ENCODE measurements around the gene NKTR.

NKTR gene

DNA sequence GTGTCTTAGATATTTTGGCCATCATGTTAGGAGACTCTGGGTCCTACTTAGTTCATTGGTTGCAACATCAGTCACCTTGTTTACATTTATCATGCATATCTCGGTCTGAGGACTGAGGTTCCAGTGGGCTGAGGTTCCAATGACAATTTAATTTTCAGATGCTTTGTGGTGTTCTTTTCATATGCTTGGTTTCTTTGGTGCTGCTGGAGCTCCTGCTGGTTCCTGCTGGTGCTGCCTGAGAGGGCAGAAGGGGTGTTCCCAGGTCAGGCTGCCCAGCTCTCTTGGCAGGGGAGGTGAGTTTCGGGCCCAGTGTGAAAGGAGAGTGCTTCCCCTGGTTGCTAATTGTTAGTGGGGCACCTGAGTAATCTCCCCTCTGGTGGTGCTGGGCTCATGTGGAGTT lies 78.0 kb downstream of the NKTR start:
- TF ChIP-seq, protein P1, sequence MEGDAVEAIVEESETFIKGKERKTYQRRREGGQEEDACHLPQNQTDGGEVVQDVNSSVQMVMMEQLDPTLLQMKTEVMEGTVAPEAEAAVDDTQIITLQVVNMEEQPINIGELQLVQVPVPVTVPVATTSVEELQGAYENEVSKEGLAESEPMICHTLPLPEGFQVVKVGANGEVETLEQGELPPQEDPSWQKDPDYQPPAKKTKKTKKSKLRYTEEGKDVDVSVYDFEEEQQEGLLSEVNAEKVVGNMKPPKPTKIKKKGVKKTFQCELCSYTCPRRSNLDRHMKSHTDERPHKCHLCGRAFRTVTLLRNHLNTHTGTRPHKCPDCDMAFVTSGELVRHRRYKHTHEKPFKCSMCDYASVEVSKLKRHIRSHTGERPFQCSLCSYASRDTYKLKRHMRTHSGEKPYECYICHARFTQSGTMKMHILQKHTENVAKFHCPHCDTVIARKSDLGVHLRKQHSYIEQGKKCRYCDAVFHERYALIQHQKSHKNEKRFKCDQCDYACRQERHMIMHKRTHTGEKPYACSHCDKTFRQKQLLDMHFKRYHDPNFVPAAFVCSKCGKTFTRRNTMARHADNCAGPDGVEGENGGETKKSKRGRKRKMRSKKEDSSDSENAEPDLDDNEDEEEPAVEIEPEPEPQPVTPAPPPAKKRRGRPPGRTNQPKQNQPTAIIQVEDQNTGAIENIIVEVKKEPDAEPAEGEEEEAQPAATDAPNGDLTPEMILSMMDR (IDR thresholded peaks at IDR 0.05; ENCODE audit: control extremely low read depth, extremely low read depth, low read depth, missing control alignments), result no peak
- ChIA-PET POLR2A (no interaction called here), CTCF (interaction anchor here (1.2 kb wide), 1 partner anchor 34 kb away, joined by 3 read pairs; no protein-coding TSS in a partner anchor)
- no peak for DNase-seq (ENCODE audit: extremely low spot score)

DNA sequence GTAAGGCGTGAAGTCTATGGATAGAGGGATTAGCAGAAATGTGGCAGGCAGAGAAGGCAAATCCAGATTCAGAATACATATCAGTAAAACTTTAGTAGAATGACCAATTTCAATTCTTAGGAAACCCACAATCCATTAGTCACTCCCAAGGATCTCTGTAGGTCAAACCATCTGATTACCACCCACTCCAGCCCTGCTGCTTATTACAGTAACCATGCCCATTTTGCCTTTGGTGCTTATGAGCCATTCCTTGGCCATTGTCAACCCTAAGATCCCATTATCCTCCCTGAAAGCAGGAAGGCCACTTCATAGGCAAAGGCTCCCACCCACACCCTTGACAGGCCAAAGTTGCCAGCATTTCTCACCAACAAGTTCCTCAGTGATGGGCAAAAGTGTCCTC lies 79.8 kb downstream of the NKTR start:
- ChIA-PET POLR2A (no interaction called here), CTCF (no interaction called here)
- DNase-seq (ENCODE audit: extremely low spot score), result no peak
- TF ChIP-seq, protein P1 (IDR thresholded peaks at IDR 0.05; ENCODE audit: control extremely low read depth, extremely low read depth, low read depth, missing control alignments), result no peak

DNA sequence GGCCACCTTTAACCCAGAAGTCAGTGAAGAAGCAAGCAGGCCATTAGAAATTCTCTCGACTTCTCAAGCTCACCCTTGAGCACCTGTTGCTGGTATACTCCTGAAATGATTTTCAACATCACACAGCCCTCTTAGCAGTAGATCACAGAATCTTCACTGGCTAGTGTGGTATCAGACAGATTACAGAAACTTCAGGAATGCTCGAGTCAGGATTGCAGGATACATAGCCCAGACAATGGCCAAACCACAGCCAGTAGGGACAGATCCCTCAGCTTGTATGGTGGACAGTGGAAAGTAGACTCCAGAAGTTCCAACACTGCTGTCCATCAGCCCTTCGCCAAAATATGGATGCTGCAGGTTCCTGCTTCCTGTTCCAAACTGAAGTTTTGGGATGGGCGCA lies 80.3 kb downstream of the NKTR start:
- ChIA-PET CTCF (no interaction called here), POLR2A (no interaction called here)
- TF ChIP-seq, protein P1 (IDR thresholded peaks at IDR 0.05; ENCODE audit: control extremely low read depth, extremely low read depth, low read depth, missing control alignments), result no peak
- DNase-seq (ENCODE audit: extremely low spot score), result no peak

DNA sequence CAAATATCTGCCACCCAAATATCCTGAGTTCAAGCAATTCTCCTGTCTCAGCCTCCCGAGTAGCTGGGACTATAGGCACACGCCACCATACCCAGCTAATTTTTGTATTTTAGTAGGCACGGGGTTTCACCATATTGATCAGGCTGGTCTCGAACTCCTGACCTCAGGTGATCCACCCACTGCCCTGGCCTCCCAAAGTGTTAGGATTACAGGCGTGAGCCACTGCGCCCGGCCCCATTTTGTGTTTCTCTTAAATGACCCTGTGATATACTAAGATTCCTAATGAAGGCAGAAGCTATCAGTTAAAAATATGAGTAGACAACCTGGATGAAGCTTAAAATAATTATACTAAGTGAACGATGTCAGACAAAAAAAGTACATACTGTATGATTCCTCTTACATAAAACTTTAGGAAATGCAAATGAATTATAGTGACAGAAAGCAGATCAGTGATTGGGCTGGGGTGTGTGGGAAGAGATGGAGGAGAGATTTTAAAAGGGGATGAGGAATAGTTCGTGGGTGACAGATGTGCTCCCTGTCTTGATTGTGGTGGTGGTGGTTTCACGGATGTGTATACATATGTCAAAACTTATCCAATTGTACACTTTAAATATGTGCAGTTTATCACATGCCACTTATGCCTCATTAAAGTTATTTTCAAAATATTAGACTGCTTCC lies 81.0 kb downstream of the NKTR start:
- TF ChIP-seq, protein P1 (IDR thresholded peaks at IDR 0.05; ENCODE audit: control extremely low read depth, extremely low read depth, low read depth, missing control alignments), result no peak
- POLR2A ChIA-PET, result no interaction called here
- CTCF ChIA-PET, result no interaction called here
- DNase-seq (ENCODE audit: extremely low spot score), result no peak

DNA sequence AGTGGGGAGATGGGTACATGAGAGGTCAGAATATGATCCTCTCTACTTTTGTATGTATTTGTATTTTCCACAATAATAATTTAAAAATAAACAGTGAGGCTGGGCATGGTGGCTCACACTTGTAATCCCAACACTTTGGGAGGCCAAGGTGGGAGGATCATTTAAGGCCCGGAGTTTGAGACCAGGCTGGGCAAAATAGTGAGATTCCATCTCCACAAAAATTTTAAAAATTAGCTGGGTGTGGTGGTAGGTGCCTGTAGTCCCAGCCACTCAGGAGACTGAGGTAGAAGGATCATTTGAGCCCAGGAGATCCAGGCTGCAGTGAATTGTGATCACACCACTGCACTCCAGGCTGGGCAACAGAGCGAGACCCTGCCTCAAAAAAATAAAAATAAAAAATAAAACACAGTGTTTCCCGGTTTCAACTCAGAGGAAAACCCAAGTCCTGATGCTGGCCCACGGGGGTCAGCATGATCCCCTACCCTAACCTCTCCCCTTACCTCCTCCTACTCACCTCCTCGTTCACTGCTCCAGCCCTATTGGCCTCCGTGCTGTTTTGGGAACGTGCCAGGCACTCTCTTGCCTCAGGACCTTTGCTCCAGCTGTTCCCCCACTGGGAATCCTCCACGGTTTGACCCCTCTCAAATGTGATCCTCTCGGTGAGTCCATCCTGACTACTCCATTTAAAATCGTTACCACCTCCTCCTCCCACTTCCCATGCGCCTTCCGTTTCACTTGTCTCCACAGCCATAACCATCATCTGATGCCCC lies 82.0 kb downstream of the NKTR start:
- ChIA-PET CTCF (interaction anchor here (1.2 to 1.9 kb wide), 2 partner anchors 11 to 149 kb away, joined by 3 to 7 read pairs; no protein-coding TSS in a partner anchor), POLR2A (no interaction called here)
- no peak for DNase-seq (ENCODE audit: extremely low spot score)
- TF ChIP-seq, protein P1 (IDR thresholded peaks at IDR 0.05; ENCODE audit: control extremely low read depth, extremely low read depth, low read depth, missing control alignments), result no peak

DNA sequence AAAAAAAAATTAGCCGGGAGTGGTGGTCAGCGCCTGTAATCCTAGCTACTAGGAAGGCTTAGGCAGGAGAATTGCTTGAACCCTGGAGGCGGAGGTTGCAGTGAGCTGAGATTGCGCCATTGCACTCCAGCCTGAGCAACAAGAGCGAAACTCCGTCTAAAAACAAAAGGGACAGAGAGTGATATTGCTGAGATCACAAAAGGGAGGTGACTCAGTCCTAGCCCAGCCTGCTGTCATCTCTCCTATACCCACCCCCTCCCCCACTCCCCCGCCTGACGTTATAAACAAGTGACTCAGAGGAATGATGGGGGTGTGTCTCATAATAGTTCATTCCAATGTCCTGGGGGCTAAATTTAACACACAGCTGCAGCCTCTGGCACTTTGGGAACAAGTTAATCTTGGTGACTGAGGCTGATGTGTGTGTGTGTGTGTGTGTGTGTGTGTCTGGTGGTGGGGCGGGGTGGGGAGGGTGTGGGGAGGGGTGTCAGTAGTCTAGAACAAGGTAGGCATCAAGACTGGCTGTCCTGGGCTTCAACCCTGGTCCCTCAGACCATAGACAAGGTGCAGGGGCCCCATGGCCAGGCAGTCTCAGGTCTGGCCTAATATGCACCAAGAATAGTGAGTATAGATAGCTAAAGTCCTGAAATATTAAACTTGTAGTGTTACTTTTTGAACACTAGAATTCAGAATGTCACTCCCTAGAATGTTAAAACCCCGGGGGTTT lies 83.6 kb downstream of the NKTR start:
- TF ChIP-seq, protein P1 (IDR thresholded peaks at IDR 0.05; ENCODE audit: control extremely low read depth, extremely low read depth, low read depth, missing control alignments), result no peak
- no peak for DNase-seq (ENCODE audit: extremely low spot score)
- ChIA-PET POLR2A (interaction anchor here (0.7 kb wide), 1 partner anchor 736 kb away, joined by 6 read pairs; no protein-coding TSS in a partner anchor), CTCF (interaction anchor here (1.9 kb wide), 1 partner anchor 9 kb away, joined by 7 read pairs; no protein-coding TSS in a partner anchor)

All from GM10248 (cell line).